Heart right ventricle (tissue), 16 donors: ENCODE measurements around the gene OR10A3. TPM values are rescaled to one million over a fixed set of nuclear protein-coding genes. Genes with fewer than 3 reads are reported as not detected.

ENCODE experiments used
- ATAC-seq, 8 donors: fragments of 200-7000 bp; cut with Tn5 transposase; one replicate each; pipeline ENCODE4 v1.9.1; 2020; ENCODE audit warnings: mild to moderate bottlenecking in 8 of 8, moderate library complexity in 8 of 8, moderate number of reproducible peaks in 1 of 8
- DNase-seq, 2 donors: peaks; one replicate each; pipeline ENCODE4 v3.0.0-alpha.2; 2020
- H3K27ac ChIP-seq, 10 donors: fragments of 200-600 bp; sonication (generic) in 2 of 10; one replicate each; pipeline versions ENCODE4 v1.5.0 to v1.8.0; 2020 to 2022; ENCODE audit warnings: mild to moderate bottlenecking in 3 of 10
- H3K27me3 ChIP-seq, 7 donors: fragments of 200-600 bp; one replicate each; pipeline ENCODE4 v1.8.0; 2021 to 2022; ENCODE audit warnings: mild to moderate bottlenecking in 2 of 7
- H3K36me3 ChIP-seq, 9 donors: fragments of 200-600 bp; sonication (generic) in 1 of 9; one replicate each; pipeline versions ENCODE4 v1.5.0 to v1.8.0; 2020 to 2022; ENCODE audit warnings: mild to moderate bottlenecking in 2 of 9
- H3K4me1 ChIP-seq, 9 donors: fragments of 200-600 bp; sonication (generic) in 1 of 9; one replicate each; pipeline versions ENCODE4 v1.5.0 to v1.8.0; 2020 to 2022; ENCODE audit warnings: mild to moderate bottlenecking in 4 of 9
- H3K4me3 ChIP-seq, 10 donors: fragments of 200-600 bp; sonication (generic) in 2 of 10; one replicate each; pipeline versions ENCODE4 v1.5.0 to v1.8.0; 2020 to 2022; ENCODE audit warnings: mild to moderate bottlenecking in 7 of 10, moderate library complexity in 2 of 10
- H3K9me3 ChIP-seq, 11 donors: fragments of 200-600 bp in 10 of 11; sonication (generic) in 2 of 11; one replicate each; pipeline versions ENCODE4 v1.5.0 to v1.8.0; 2013 to 2022; ENCODE audit warnings: mild to moderate bottlenecking in 2 of 11, control low read depth in 1 of 11, moderate library complexity in 1 of 11
- CTCF ChIP-seq, 9 donors: fragments of 200-600 bp; sonication (generic) in 2 of 9; IDR thresholded peaks; one replicate each; pipeline versions ENCODE4 v1.5.0 to v1.8.0; 2021 to 2022; ENCODE audit warnings: antibody characterized with exemption in 9 of 9, mild to moderate bottlenecking in 5 of 9, moderate library complexity in 1 of 9
- WGBS, 2 donors: extraction: QIAGEN DNeasy Blood & Tissue Kit; methylation state at CpG; one replicate each; pipeline ENCODE4 v1.1.7; 2013; ENCODE audit warnings: inconsistent platforms in 1 of 2; 5-methylcytosine and 5-hydroxymethylcytosine counted together
- intact Hi-C, 10 donors: fragments of 100-400 bp; cut with DNase I; formaldehyde crosslinking; loops; one replicate each; pipeline versions ENCODE4 v1.11.1 to v1.14.2; 2022
- polyA plus RNA-seq, 2 donors: library from polyadenylated mRNA; stranded (reverse); fragments of 200-250 nt; gene quantifications; one replicate each; pipeline ENCODE4 v1.2.3, GENCODE V29; 2013
- total RNA-seq, 10 donors: library from RNA; stranded (reverse); fragmentation: NEBNext Ultra II Directional in 3 of 10; extraction: Animal tissue kit (Norgen Biotek cat#: 25700) in 3 of 10; gene quantifications; one replicate each; pipeline versions ENCODE4 v1.2.1 to v1.2.4, GENCODE V29; 2021 to 2023
- donor health status: Arrhythmogenic right ventricular cardiomyopathy.
- donor health status: ischemic (EF 13 %, LVEDD 7.1; RV severe dilation, severe dysfunction).
- donor health status: healthy with polysubstance abuse.
- donor health status: DM: no; HTN: yes; CAD: no.
- donor health status: DM: no; HTN: no; CAD: no.
- donor health status: ischemic (EF 25% LVEDD 6.9; RV normal size, moderate dysfunction).
- donor health status: ischemic (EF 25% LVEDD 5.7; RV mildly dilated, moderate dysfunction).
- donor health status: healthy.
- donor health status: DM: yes; HTN: yes; CAD: no.
- donor health status: Ischemic cardiomyopathy.
- donor health status: ischemic (EF 35%, LVEDD 5.7; RV mildly dilated, moderate dysfunction).
- donor health status: nonischemic (EF 11% LVEDD 7.7; RV severe dilation, severe dysfunction).
- donor health status: DM: yes; HTN: yes; CAD: no.
- donor health status: PGD.
- donor health status: ischemic (EF 29% LVEDD 5.4; RV normal size, mild dysfunction).
- donor health status: nonischemic (EF 23%, LVEDD 6.1; RV moderate dilation, normal function).

Gene OR10A3
- total and polyA plus RNA-seq, 12 donors = not detected

GRCh38 chr11:7967826-7968225, 26.3 kb upstream of the OR10A3 start:
- intact Hi-C loops = no loop called here
- no peak overlapping the region for H3K27ac ChIP-seq
- no peaks in the 10 kb centered on the region for H3K36me3 ChIP-seq
- no peak for ATAC-seq
- no peaks in the 10 kb centered on the region for H3K4me1 ChIP-seq
- no peak for DNase-seq
- peaks cover 0 to 10% (median 0%) of the 10 kb centered on the region in 7 donors for H3K27me3 ChIP-seq
- no peak for TF ChIP-seq CTCF (IDR thresholded peaks at IDR 0.05)
- H3K4me3 ChIP-seq = no peak overlapping the region
- no peaks in the 10 kb centered on the region for H3K9me3 ChIP-seq

GRCh38 chr11:7967097-7967496, 25.6 kb upstream of the OR10A3 start:
- H3K27me3 ChIP-seq = peaks cover 0 to 7% (median 0%) of the 10 kb centered on the region in 7 donors
- DNase-seq (no peak), ATAC-seq (no peak)
- WGBS, 2 donors = 64 to 66% methylated on average over 1 of the region's 1 CpG
- intact Hi-C loops = no loop called here
- H3K36me3 ChIP-seq = no peaks in the 10 kb centered on the region
- no peaks in the 10 kb centered on the region for H3K9me3 ChIP-seq
- H3K27ac ChIP-seq = no peak overlapping the region
- no peak overlapping the region for H3K4me3 ChIP-seq
- H3K4me1 ChIP-seq = no peaks in the 10 kb centered on the region
- TF ChIP-seq CTCF (IDR thresholded peaks at IDR 0.05) = no peak

- 65 to 77% methylated on average over 1 of the region's 1 CpG for WGBS, 2 donors
- Histone ChIP-seq H3K27me3 (peaks cover 0 to 14% (median 8%) of the 10 kb centered on the region in 7 donors), H3K4me3 (no peak within 1 kb of the TSS), H3K36me3 (no peaks in the 10 kb centered on the region), H3K27ac (no peak within 1 kb of the TSS), H3K4me1 (no peaks in the 10 kb centered on the region), H3K9me3 (no peaks in the 10 kb centered on the region)
- DNase-seq (no peak), ATAC-seq (no peak)
- TF ChIP-seq CTCF (IDR thresholded peaks at IDR 0.05) = no peak
- intact Hi-C loops = no loop called here
These were observed 23.9 kb upstream of the OR10A3 start, which contains the start of gene NLRP10 for GRCh38 chr11:7965386-7965785. NLRP10 (minus strand) TSS chr11:7965447; CDS start chr11:7963495, 1,952 bp downstream.

DNA sequence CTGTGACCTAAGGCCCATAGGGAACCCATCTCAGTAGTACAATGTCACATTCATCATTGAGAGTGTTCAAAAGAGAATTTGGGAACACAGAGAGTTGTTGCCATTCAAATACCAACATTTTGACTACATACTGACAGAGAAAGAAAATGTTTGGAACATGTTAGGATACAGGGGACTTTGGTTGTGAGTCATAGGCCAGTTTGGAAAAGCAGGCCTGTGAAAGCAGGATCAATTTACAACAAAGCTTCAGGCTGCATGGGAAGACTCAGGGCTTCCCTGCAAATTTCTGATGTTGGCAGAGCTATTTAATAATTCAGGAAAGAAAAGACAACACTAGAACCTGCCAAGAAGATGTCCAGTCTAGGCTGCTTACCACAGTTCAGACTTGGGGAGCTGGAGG, 23.4 kb upstream of the OR10A3 start:
- Histone ChIP-seq H3K4me3 (no peak overlapping the region), H3K27ac (no peak overlapping the region), H3K4me1 (no peaks in the 10 kb centered on the region), H3K9me3 (no peaks in the 10 kb centered on the region), H3K36me3 (no peaks in the 10 kb centered on the region), H3K27me3 (peaks cover 0 to 14% (median 11%) of the 10 kb centered on the region in 7 donors)
- DNase-seq (no peak), ATAC-seq (no peak)
- intact Hi-C loops = no loop called here
- no peak for TF ChIP-seq CTCF (IDR thresholded peaks at IDR 0.05)
